Astrocyte (in vitro differentiated cells and primary cell): ENCODE data around the gene TMEM184C. TPM values are rescaled to one million over a fixed set of nuclear protein-coding genes. Genes with fewer than 3 reads are reported as not detected.

Experiments used
- DNase-seq: peaks from one replicate; pipeline ENCODE4 v3.0.0-alpha.2; 2010; ENCODE audit warnings: low read depth
- FAIRE-seq: peaks from 2 replicates; lab custom pipeline; 2011; peaks lifted over from hg19 to GRCh38; lab: Jason Lieb, UNC
- H2AFZ ChIP-seq: 2 replicates; pipeline ENCODE4 v1.6.0; 2012; ENCODE audit warnings: low read depth, low read length, inconsistent platforms
- H3K27ac ChIP-seq: 2 replicates; pipeline ENCODE4 v1.5.1; 2011; ENCODE audit warnings: low read depth, low read length, inconsistent platforms
- H3K27me3 ChIP-seq: 2 replicates; pipeline ENCODE4 v1.6.0; 2011; ENCODE audit warnings: low read length, inconsistent platforms; ENCODE audit not compliant: insufficient read depth
- H3K36me3 ChIP-seq: 2 replicates; pipeline ENCODE4 v1.5.1; 2011; ENCODE audit warnings: low read length, inconsistent platforms; ENCODE audit not compliant: insufficient read depth
- H3K4me1 ChIP-seq: 2 replicates; pipeline ENCODE4 v1.5.1; 2011; ENCODE audit warnings: low read length, inconsistent platforms; ENCODE audit not compliant: insufficient read depth
- H3K4me2 ChIP-seq: 2 replicates; pipeline ENCODE4 v1.6.0; 2012; ENCODE audit warnings: low read length, inconsistent platforms
- H3K4me3 ChIP-seq: 2 replicates; pipeline ENCODE4 v1.5.1; 2011; ENCODE audit warnings: low read depth, mild to moderate bottlenecking, low read length, inconsistent platforms; ENCODE audit not compliant: insufficient read depth
- H3K79me2 ChIP-seq: 2 replicates; pipeline ENCODE4 v1.6.0; 2012; ENCODE audit warnings: mild to moderate bottlenecking, low read length, inconsistent platforms; ENCODE audit not compliant: insufficient read depth
- H3K9ac ChIP-seq: 2 replicates; pipeline ENCODE4 v1.6.0; 2012; ENCODE audit warnings: mild to moderate bottlenecking, low read length, inconsistent platforms
- H3K9me3 ChIP-seq: 2 replicates; pipeline ENCODE4 v1.5.1; 2012; ENCODE audit warnings: low read depth, mild to moderate bottlenecking, low read length, inconsistent platforms; ENCODE audit not compliant: insufficient read depth
- H4K20me1 ChIP-seq: 2 replicates; pipeline ENCODE4 v1.6.0; 2012; ENCODE audit warnings: low read length, inconsistent platforms; ENCODE audit not compliant: insufficient read depth
- H3K27ac Mint-ChIP-seq: one replicate; pipeline ENCODE4 v1.8.0; 2021; ENCODE audit warnings: mild to moderate bottlenecking, mixed read lengths; ENCODE audit not compliant: unreplicated experiment
- H3K27me3 Mint-ChIP-seq: one replicate; pipeline ENCODE4 v1.8.0; 2021; ENCODE audit warnings: low read depth, mixed read lengths; ENCODE audit not compliant: unreplicated experiment
- H3K36me3 Mint-ChIP-seq: one replicate; pipeline ENCODE4 v1.8.0; 2021; ENCODE audit warnings: low read depth, mixed read lengths; ENCODE audit not compliant: unreplicated experiment
- H3K4me1 Mint-ChIP-seq: one replicate; pipeline ENCODE4 v1.8.0; 2021; ENCODE audit warnings: low read depth, mixed read lengths; ENCODE audit not compliant: unreplicated experiment
- H3K4me3 Mint-ChIP-seq: one replicate; pipeline ENCODE4 v1.8.0; 2021; ENCODE audit warnings: mild to moderate bottlenecking, moderate library complexity, mixed read lengths; ENCODE audit not compliant: unreplicated experiment
- H3K9me3 Mint-ChIP-seq: one replicate; pipeline ENCODE4 v1.8.0; 2021; ENCODE audit warnings: mild to moderate bottlenecking, mixed read lengths; ENCODE audit not compliant: unreplicated experiment
- EZH2 ChIP-seq: IDR thresholded peaks from 2 replicates; pipeline ENCODE4 v1.6.1; 2012; ENCODE audit warnings: mild to moderate bottlenecking, low read length, inconsistent platforms; ENCODE audit not compliant: insufficient read depth
- total RNA-seq: library from RNA; stranded (reverse); gene quantifications from 2 replicates; pipeline ENCODE4 v1.2.1, GENCODE V29; 2021
- TF ChIP-seq, protein P1 (sequence below): IDR thresholded peaks from 2 replicates; pipeline ENCODE4 v1.5.1; 2011; ENCODE audit warnings: low read depth, mild to moderate bottlenecking, inconsistent platforms, low read length, moderate library complexity; ENCODE audit not compliant: insufficient read depth

The TMEM184C gene
- total RNA-seq, 1 donor from 2014 or later, result 42.3 TPM

DNA sequence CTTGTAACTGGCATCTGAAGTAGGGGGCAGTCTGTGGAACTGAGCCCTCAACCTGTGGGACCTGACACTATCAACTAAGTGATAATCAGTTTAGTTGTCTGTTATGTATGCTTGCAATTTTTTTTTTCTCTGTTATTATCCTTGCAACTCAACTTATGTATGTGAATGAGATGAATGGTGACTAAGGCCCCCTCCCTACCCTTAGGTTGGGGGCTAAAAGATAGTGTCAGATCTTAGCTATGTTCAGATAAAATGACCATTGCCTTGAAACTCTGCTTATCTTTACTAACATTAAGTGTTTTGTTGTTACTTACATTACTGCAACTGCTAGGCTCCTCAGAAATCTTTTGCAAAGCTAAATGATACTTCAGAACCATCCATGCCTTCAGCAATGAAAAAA, 31.5 kb downstream of the TMEM184C start:
- peaks cover 31% of the 10 kb centered on the region for H3K79me2 ChIP-seq
- no peak overlapping the region for H3K4me3 Mint-ChIP-seq
- peaks cover 9% of the 10 kb centered on the region for H3K36me3 Mint-ChIP-seq

DNA sequence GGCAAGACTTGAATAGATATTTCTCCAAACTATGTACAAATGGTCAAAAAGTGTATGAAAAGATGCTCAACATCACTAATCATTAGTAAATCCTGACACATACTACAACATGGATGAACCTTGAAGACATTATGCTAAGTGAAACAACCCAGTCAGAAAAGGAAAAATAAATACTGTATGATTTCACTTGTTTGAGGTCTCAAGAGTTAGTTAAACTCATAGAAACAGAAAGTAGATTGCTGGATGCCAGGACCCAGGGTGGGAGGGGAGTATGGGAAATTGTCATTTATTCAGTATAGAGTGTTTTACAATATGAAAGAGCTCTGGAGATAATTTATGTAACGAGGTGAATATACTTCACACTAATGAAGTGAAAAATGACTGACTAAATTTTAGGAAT, 34.4 kb downstream of the TMEM184C start:
- Mint-ChIP-seq H3K36me3 (peaks cover 9% of the 10 kb centered on the region), H3K27ac (no peak overlapping the region), H3K9me3 (no peaks in the 10 kb centered on the region), H3K4me3 (no peak overlapping the region), H3K4me1 (no peaks in the 10 kb centered on the region), H3K27me3 (no peaks in the 10 kb centered on the region)
- Histone ChIP-seq H2AFZ (no peak overlapping the region), H3K79me2 (peaks cover 17% of the 10 kb centered on the region), H3K9me3 (no peaks in the 10 kb centered on the region), H3K27me3 (no peaks in the 10 kb centered on the region), H3K4me1 (no peaks in the 10 kb centered on the region), H4K20me1 (peaks cover 4% of the 10 kb centered on the region), H3K9ac (no peak overlapping the region), H3K36me3 (peaks cover 7% of the 10 kb centered on the region), H3K27ac (no peak overlapping the region), H3K4me3 (no peak overlapping the region), H3K4me2 (no peak overlapping the region)
- DNase-seq (no peak), FAIRE-seq (no peak)
- TF ChIP-seq, protein P1, sequence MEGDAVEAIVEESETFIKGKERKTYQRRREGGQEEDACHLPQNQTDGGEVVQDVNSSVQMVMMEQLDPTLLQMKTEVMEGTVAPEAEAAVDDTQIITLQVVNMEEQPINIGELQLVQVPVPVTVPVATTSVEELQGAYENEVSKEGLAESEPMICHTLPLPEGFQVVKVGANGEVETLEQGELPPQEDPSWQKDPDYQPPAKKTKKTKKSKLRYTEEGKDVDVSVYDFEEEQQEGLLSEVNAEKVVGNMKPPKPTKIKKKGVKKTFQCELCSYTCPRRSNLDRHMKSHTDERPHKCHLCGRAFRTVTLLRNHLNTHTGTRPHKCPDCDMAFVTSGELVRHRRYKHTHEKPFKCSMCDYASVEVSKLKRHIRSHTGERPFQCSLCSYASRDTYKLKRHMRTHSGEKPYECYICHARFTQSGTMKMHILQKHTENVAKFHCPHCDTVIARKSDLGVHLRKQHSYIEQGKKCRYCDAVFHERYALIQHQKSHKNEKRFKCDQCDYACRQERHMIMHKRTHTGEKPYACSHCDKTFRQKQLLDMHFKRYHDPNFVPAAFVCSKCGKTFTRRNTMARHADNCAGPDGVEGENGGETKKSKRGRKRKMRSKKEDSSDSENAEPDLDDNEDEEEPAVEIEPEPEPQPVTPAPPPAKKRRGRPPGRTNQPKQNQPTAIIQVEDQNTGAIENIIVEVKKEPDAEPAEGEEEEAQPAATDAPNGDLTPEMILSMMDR, result no peak
- no peak for TF ChIP-seq EZH2

More for the DNA sequence above, 31.5 kb downstream of the TMEM184C start:
- Mint-ChIP-seq H3K4me1 (peaks cover 7% of the 10 kb centered on the region), H3K27me3 (no peaks in the 10 kb centered on the region), H3K27ac (no peak overlapping the region), H3K9me3 (no peaks in the 10 kb centered on the region)
- no peak for FAIRE-seq
- H2AFZ ChIP-seq, result no peak overlapping the region
- peaks cover under 1% of the 10 kb centered on the region for H3K36me3 ChIP-seq
- H3K4me1 ChIP-seq, result no peaks in the 10 kb centered on the region
- H3K4me3 ChIP-seq, result no peak overlapping the region
- no peak overlapping the region for H3K4me2 ChIP-seq
- no peak overlapping the region for H3K9ac ChIP-seq
- no peak for TF ChIP-seq EZH2
- TF ChIP-seq, protein P1, result no peak
- DNase-seq, result no peak
- H4K20me1 ChIP-seq, result peaks cover 4% of the 10 kb centered on the region
- H3K27me3 ChIP-seq, result no peaks in the 10 kb centered on the region
- no peak overlapping the region for H3K27ac ChIP-seq
- H3K9me3 ChIP-seq, result no peaks in the 10 kb centered on the region

DNA sequence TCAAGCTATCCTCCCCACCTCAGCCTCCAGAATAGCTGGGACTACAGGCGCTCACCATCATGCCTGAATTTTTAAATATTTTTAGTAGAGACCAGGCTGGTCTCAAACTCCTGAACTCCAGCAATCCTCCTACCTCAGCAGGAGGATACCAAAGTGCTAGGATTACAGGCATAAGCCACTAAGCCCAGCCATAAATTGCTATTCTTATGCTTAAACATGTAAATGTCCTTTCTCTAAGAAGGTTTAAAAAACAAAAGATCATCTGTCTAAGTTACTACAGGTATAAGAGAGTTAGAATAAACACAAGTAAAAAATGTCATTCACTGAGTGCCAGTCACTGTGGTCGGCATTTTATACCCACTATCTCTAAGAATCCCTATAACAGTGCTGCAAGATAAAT, 38.4 kb downstream of the TMEM184C start:
- H3K4me3 ChIP-seq, result no peak overlapping the region
- no peak overlapping the region for H2AFZ ChIP-seq
- Mint-ChIP-seq H3K27me3 (no peaks in the 10 kb centered on the region), H3K4me1 (no peaks in the 10 kb centered on the region), H3K9me3 (no peaks in the 10 kb centered on the region), H3K36me3 (peaks cover 6% of the 10 kb centered on the region), H3K27ac (no peak overlapping the region), H3K4me3 (no peak overlapping the region)
- no peak for FAIRE-seq
- H3K9ac ChIP-seq, result no peak overlapping the region
- no peaks in the 10 kb centered on the region for H3K9me3 ChIP-seq
- no peaks in the 10 kb centered on the region for H3K4me1 ChIP-seq
- no peaks in the 10 kb centered on the region for H4K20me1 ChIP-seq
- no peak overlapping the region for H3K27ac ChIP-seq
- H3K4me2 ChIP-seq, result no peak overlapping the region
- no peak for DNase-seq
- no peak for TF ChIP-seq EZH2
- TF ChIP-seq, protein P1, result no peak
- peaks cover 17% of the 10 kb centered on the region for H3K36me3 ChIP-seq
- no peaks in the 10 kb centered on the region for H3K27me3 ChIP-seq
- no peaks in the 10 kb centered on the region for H3K79me2 ChIP-seq
